HEK293 (cell line): Measurements from ENCODE around the gene FKBP5.

Source experiments
- CTCF ChIP-seq: fragments of 450-650 bp; formaldehyde crosslinking; IDR thresholded peaks from 2 replicates; pipeline ENCODE4 v1.5.1; 2016; ENCODE audit warnings: missing biosample characterization, missing genetic modification characterization
- EGR2 ChIP-seq: fragments of 450-650 bp; formaldehyde crosslinking; IDR thresholded peaks from 2 replicates; pipeline ENCODE4 v1.5.1; 2016; ENCODE audit warnings: low read depth, missing biosample characterization, missing genetic modification characterization
- ZBTB1 ChIP-seq: fragments of 450-650 bp; formaldehyde crosslinking; IDR thresholded peaks from 2 replicates; pipeline ENCODE4 v1.5.1; 2016; ENCODE audit warnings: missing biosample characterization, missing genetic modification characterization
- ZNF146 ChIP-seq: fragments of 450-650 bp; formaldehyde crosslinking; IDR thresholded peaks from 2 replicates; pipeline ENCODE4 v1.5.1; 2016; ENCODE audit warnings: missing biosample characterization, missing genetic modification characterization
- ZNF16 ChIP-seq: fragments of 450-650 bp; formaldehyde crosslinking; IDR thresholded peaks from 2 replicates; pipeline ENCODE4 v1.5.1; 2016; ENCODE audit warnings: low read depth, missing biosample characterization, missing genetic modification characterization
- ZNF416 ChIP-seq: fragments of 450-650 bp; formaldehyde crosslinking; IDR thresholded peaks from 2 replicates; pipeline ENCODE4 v1.5.1; 2016; ENCODE audit warnings: missing biosample characterization, missing genetic modification characterization
- ZNF585B ChIP-seq: fragments of 450-650 bp; formaldehyde crosslinking; IDR thresholded peaks from 2 replicates; pipeline ENCODE4 v1.5.1; 2016; ENCODE audit warnings: missing biosample characterization, missing genetic modification characterization
- ZNF660 ChIP-seq: fragments of 450-650 bp; IDR thresholded peaks from 2 replicates; pipeline ENCODE4 v1.5.1; 2018; ENCODE audit warnings: missing biosample characterization, mild to moderate bottlenecking, missing genetic modification characterization

DNA sequence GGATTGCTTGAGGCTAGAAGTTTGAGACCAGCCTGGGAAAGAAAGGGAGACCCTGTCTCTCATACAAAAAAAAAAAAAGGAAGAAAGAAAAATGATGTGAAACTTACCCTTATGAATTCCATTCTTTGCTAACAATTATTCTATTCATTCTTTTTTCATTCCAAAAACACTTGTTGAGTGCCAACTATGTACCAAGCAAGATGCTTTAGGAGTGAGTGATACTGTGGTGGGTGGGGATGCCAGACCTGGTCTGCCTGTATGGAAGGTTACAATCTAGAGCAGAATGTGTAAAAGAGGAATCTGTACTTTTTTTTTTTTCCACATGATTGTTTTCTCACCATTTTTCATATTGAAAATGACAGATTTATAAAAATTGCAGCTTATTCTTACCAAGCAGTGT, 102.2 kb downstream of the FKBP5 start:
- TF ChIP-seq ZBTB1 (tag by site-specific recombination) = no peak
- no peak for TF ChIP-seq ZNF146 (tag by site-specific recombination)
- TF ChIP-seq CTCF (tag by site-specific recombination) = no peak
- no peak for TF ChIP-seq ZNF16 (tag by site-specific recombination)
- no peak for TF ChIP-seq ZNF585B (tag by site-specific recombination)
- TF ChIP-seq ZNF416 = no peak
- no peak for TF ChIP-seq EGR2 (tag by site-specific recombination)
- TF ChIP-seq ZNF660 (tag by site-specific recombination) = no peak
